Prostate gland (tissue), 2 donors: ENCODE measurements around the gene HOXD13. TPM values are rescaled to one million over a fixed set of nuclear protein-coding genes. Genes with fewer than 3 reads are reported as not detected.

Experiments
- DNase-seq: peaks from one replicate; pipeline ENCODE4 v3.0.0-alpha.2; 2019; ENCODE audit warnings: low spot score
- H3K27ac ChIP-seq, 2 donors: fragments of 200-600 bp; sonication (generic); 2 replicates each; pipeline ENCODE4 v1.5.1; 2017 to 2019
- H3K27me3 ChIP-seq: fragments of 200-600 bp; sonication (generic); replicated peaks from 2 replicates; pipeline ENCODE4 v1.5.1; 2019; ENCODE audit not compliant: insufficient read depth
- H3K36me3 ChIP-seq, 2 donors: fragments of 200-600 bp; sonication (generic); 1 replicate in 1 of 2; 2 replicates in 1 of 2; pipeline versions ENCODE4 v1.5.1 to v1.8.1; 2017 to 2019
- H3K4me1 ChIP-seq: fragments of 200-600 bp; sonication (generic); replicated peaks from 2 replicates; pipeline ENCODE4 v1.5.1; 2019
- H3K4me3 ChIP-seq, 2 donors: fragments of 200-600 bp; sonication (generic); 2 replicates each; pipeline ENCODE4 v1.5.1; 2017 to 2019
- H3K9me3 ChIP-seq: fragments of 200-600 bp; sonication (generic); 2 replicates; pipeline ENCODE4 v1.5.1; 2017
- CTCF ChIP-seq, 4 experiments: fragments of 200-600 bp in 2 of 4; fragments of 450-650 bp in 2 of 4; sonication (generic) in 2 of 4; IDR thresholded peaks; 1 replicate in 3 of 4; 2 replicates in 1 of 4; pipeline ENCODE4 v1.5.1; 2016 to 2019; ENCODE audit warnings: antibody characterized with exemption in 4 of 4, mild to moderate bottlenecking in 2 of 4, moderate library complexity in 2 of 4
- POLR2A ChIP-seq: fragments of 450-650 bp; IDR thresholded peaks from one replicate; pipeline ENCODE4 v1.6.1; 2016; ENCODE audit warnings: antibody characterized with exemption, mild to moderate bottlenecking
- POLR2AphosphoS5 ChIP-seq: sonication (generic); formaldehyde crosslinking; IDR thresholded peaks from one replicate; pipeline ENCODE4 v1.6.1; 2017; ENCODE audit warnings: antibody characterized with exemption
- WGBS: methylation state at CpG from one replicate; pipeline ENCODE4 v1.1.5; 2018; 5-methylcytosine and 5-hydroxymethylcytosine counted together
- intact Hi-C: fragments of 100-400 bp; cut with DNase I; formaldehyde crosslinking; loops from one replicate; pipeline ENCODE4 v1.14.2; 2022
- total RNA-seq, 2 donors: library from RNA; depleted of rRNA; stranded (reverse); fragments of >200 nt; gene quantifications; one replicate each; pipeline ENCODE4 v1.1.0, GENCODE V29; 2016

HOXD13 gene
- total RNA-seq, 2 donors from 2014 or later, result 10.6 to 11.8 TPM

DNA sequence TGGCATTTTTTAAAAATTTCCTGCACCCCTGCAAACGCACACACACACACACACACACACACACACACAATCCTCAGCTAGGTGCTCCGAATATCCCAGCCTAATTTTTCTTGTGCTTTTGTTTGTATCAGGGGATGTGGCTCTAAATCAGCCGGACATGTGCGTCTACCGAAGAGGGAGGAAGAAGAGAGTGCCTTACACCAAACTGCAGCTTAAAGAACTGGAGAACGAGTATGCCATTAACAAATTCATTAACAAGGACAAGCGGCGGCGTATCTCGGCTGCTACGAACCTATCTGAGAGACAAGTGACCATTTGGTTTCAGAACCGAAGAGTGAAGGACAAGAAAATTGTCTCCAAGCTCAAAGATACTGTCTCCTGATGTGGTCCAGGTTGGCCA lies 1.8 kb downstream of the HOXD13 start:
- no peak for TF ChIP-seq CTCF (IDR thresholded peaks at IDR 0.05)
- no peak for TF ChIP-seq POLR2A
- no peak for TF ChIP-seq POLR2AphosphoS5
- Histone ChIP-seq H3K36me3 (no peaks in the 10 kb centered on the region), H3K27me3 (peaks cover 18% of the 10 kb centered on the region), H3K9me3 (no peaks in the 10 kb centered on the region), H3K27ac (peak overlapping the region; percentile 85 to 86), H3K4me1 (no peaks in the 10 kb centered on the region), H3K4me3 (peak overlapping the region; percentile 42 to 43)
- intact Hi-C loops, result loop anchor here (5.0 kb wide), 1 partner anchor 927 kb away; the partner anchor contains the start of gene ATF2
- 14% methylated on average over 12 of the region's 12 CpGs for WGBS
- DNase-seq, result no peak

- WGBS, result 37% methylated on average over 5 of the region's 5 CpGs
- intact Hi-C loops, result no loop called here
- no peaks in the 10 kb centered on the region for H3K4me1 ChIP-seq
These were observed 2.9 kb downstream of the HOXD13 start for GRCh38 chr2:176095421-176095820.

GRCh38 chr2:176096243-176096985 lies 3.9 kb downstream of the HOXD13 start:
- H3K9me3 ChIP-seq, result no peaks in the 10 kb centered on the region
- no peaks in the 10 kb centered on the region for H3K4me1 ChIP-seq
- no peak for DNase-seq
- TF ChIP-seq POLR2AphosphoS5 (peak; percentile 48), CTCF (IDR thresholded peaks at IDR 0.05) (no peak)
- intact Hi-C loops, result no loop called here
- WGBS, result 8% methylated on average over 16 of the region's 16 CpGs
- H3K36me3 ChIP-seq, result no peaks in the 10 kb centered on the region
- peak overlapping the region; percentile 85 to 86 for H3K27ac ChIP-seq
- H3K27me3 ChIP-seq, result peaks cover 21% of the 10 kb centered on the region
- peak overlapping the region; percentile 24 to 36 for H3K4me3 ChIP-seq

More at GRCh38 chr2:176095421-176095820, 2.9 kb downstream of the HOXD13 start:
- Histone ChIP-seq H3K27me3 (peaks cover 23% of the 10 kb centered on the region), H3K9me3 (no peaks in the 10 kb centered on the region), H3K36me3 (no peaks in the 10 kb centered on the region), H3K4me3 (no peak overlapping the region), H3K27ac (peak overlapping the region; percentile 85 to 86)
- no peak for TF ChIP-seq POLR2AphosphoS5
- no peak for TF ChIP-seq POLR2A
- no peak for TF ChIP-seq CTCF (IDR thresholded peaks at IDR 0.05)
- DNase-seq, result no peak

DNA sequence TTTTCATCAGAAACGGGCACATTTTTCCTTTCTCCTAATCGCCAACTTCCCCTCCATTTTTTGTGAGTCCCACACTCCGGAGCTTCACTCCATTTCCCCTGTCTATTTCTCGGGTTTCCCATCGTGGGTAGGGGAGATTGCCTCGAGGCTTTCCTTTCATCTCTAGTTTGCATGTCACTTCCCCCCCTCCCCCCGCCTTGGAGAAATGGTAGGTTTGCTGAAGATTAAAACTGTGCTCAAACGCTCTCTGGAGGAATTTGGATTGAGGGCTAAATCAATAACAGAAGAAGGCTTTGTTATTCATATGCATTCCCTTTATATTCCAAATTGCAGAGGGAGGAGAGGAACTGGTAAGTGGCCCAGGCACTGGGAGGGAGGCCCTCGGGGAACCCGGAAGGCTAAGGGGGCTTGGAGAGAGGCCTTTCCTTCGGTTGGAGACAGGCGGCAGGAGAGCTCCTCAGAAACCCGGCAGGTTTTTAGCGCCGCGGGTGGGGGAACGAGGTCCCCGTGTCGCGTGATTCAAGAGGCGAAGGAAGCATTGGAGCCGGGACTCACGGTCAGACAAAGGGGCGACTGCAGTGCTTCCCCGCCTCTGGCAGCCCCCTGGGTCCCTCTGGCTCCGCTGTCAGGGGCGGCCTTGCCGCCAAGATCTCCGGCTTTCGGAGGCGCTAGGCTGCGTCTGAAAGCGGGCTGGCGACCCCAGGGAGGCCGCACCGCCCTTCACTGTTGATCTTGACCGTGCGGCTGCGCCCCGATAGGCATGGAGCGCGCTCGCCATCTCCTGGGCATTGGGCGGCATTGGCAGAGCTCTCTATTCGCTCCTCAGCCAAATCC lies 4.7 kb downstream of the HOXD13 start:
- H3K27ac ChIP-seq, result peak overlapping the region; percentile 85 to 86

More for the DNA sequence above, 4.7 kb downstream of the HOXD13 start:
- DNase-seq, result peak; percentile 82
- H3K4me1 ChIP-seq, result no peaks in the 10 kb centered on the region
- H3K9me3 ChIP-seq, result no peaks in the 10 kb centered on the region
- intact Hi-C loops, result no loop called here
- TF ChIP-seq CTCF (IDR thresholded peaks at IDR 0.05) (peak; percentile 59 to 94 (median 80)), POLR2AphosphoS5 (no peak), POLR2A (peak; percentile 54)
- peak overlapping the region; percentile 24 to 36 for H3K4me3 ChIP-seq
- 1% methylated on average over 45 of the region's 45 CpGs for WGBS
- H3K36me3 ChIP-seq, result no peaks in the 10 kb centered on the region
- peaks cover 22% of the 10 kb centered on the region for H3K27me3 ChIP-seq
